HG02678 (cell line): ENCODE measurements around the gene ZNF546.
A peak's percentile ranks its signal among the peaks of the same experiment; 100 is the strongest.

Source experiments
- ATAC-seq: cut with Tn5 transposase; IDR thresholded peaks from one replicate; pipeline ENCODE4 v1.9.1; 2021; ENCODE audit warnings: mild to moderate bottlenecking, moderate library complexity; ENCODE audit not compliant: unreplicated experiment

ZNF546 gene

GRCh38 chr19:40054632-40055031, 57.8 kb downstream of the ZNF546 start:
- no peak for ATAC-seq

DNA sequence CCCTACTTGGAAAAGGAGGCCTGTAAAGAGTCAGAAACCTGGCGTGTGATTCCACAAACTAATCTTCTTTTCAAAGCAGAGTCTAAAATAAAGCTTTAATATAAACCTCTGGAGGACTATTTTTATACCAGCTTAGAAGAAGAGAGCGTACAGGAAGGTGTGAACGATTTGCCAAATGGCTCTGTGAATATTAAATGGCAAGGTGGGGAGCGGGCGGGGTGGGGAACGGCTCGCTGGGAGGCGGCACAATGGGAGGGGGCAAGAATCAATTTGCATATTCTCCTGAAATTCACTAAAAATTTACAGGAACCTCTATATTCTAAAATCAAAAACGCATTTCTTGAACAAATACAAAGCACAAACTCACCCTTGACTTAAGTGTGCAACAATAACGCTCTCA, 58.2 kb downstream of the ZNF546 start:
- ATAC-seq: no peak

GRCh38 chr19:40055832-40056504, 59.1 kb downstream of the ZNF546 start, which contains the start of gene ZNF780B:
TSS of gene ZNF780B (minus strand) at chr19:40056231. CDS start at chr19:40050332, 5,899 bp downstream.
- ATAC-seq: peak; percentile 82

DNA sequence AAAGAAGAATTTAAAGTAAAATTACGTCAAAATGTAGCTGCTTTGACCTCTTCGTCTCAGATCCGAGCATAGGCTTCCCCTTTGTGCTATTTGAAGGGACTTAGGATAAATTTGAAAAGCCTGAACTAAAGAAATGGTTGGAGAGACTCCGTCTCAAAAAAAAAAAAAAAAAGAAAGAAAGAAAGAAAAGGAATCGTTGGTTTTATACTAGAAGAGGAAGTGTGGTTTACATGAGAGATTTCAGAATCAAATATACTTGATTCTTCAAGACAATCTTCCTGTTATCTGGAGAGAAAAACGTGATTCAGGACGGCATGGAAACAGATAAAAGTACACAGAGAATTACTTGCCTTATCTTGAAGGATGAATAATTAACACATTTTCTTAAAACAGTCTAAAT, 59.6 kb downstream of the ZNF546 start:
- ATAC-seq: no peak

GRCh38 chr19:40057166-40057565, 60.3 kb downstream of the ZNF546 start:
- ATAC-seq: no peak

- no peak for ATAC-seq
Observed at GRCh38 chr19:40059624-40060023, 62.8 kb downstream of the ZNF546 start.

DNA sequence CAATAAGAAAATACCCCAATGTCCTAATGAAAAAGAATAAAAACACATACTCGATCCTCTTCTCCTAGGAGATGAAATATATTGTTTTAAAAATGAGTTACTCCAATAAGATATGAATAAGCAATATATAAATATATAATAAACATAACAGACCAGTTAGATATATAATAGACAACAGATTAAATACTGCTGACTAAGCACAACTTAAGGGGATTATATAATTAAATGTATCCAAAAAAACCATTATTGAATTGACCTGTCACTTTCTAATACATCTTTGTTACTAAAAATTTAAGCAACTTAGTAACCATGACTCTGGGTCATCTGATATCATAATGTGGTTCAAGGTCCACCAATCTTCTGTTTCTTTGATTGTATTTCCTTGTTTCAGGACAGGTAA, 73.2 kb downstream of the ZNF546 start:
- ATAC-seq: no peak
